H9 (cell line): Measurements from ENCODE around the gene RNF220. TPM values are rescaled to one million over a fixed set of nuclear protein-coding genes. Genes with fewer than 3 reads are reported as not detected.
A peak's percentile ranks its signal among the peaks of the same experiment; 100 is the strongest.

Source experiments
- DNase-seq: peaks from one replicate; pipeline ENCODE4 v3.0.0-alpha.2; 2017
- H2AFZ ChIP-seq: one replicate; pipeline ENCODE4 v1.6.1; 2013; ENCODE audit warnings: mild to moderate bottlenecking, low read length, control low read depth, moderate library complexity
- H2AK5ac ChIP-seq: 2 replicates; pipeline ENCODE4 v1.6.1; 2013; ENCODE audit warnings: low read length, control low read depth, mixed read lengths; ENCODE audit not compliant: insufficient read length
- H2BK120ac ChIP-seq: one replicate; pipeline ENCODE4 v1.6.1; 2013; ENCODE audit warnings: low read depth, mild to moderate bottlenecking, low read length, control low read depth, inconsistent platforms; ENCODE audit not compliant: poor library complexity, severe bottlenecking
- H2BK12ac ChIP-seq: 2 replicates; pipeline ENCODE4 v1.6.1; 2013; ENCODE audit warnings: low read length, control low read depth, mixed read lengths, low read depth; ENCODE audit not compliant: insufficient read length
- H2BK15ac ChIP-seq: 2 replicates; pipeline ENCODE4 v1.6.1; 2013; ENCODE audit warnings: low read depth, low read length, control low read depth
- H2BK20ac ChIP-seq: one replicate; pipeline ENCODE4 v1.6.1; 2013; ENCODE audit warnings: low read depth, mild to moderate bottlenecking, low read length, control low read depth, inconsistent platforms; ENCODE audit not compliant: poor library complexity, severe bottlenecking
- H2BK5ac ChIP-seq: 2 replicates; pipeline ENCODE4 v1.6.1; 2013; ENCODE audit warnings: low read length, control low read depth, mixed read lengths; ENCODE audit not compliant: insufficient read length
- H3K14ac ChIP-seq: 2 replicates; pipeline ENCODE4 v1.6.1; 2013; ENCODE audit warnings: low read length, control low read depth; ENCODE audit not compliant: insufficient read depth
- H3K18ac ChIP-seq: 2 replicates; pipeline ENCODE4 v1.6.1; 2013; ENCODE audit warnings: low read depth, mild to moderate bottlenecking, mixed read lengths, low read length, control low read depth; ENCODE audit not compliant: insufficient read length
- H3K23ac ChIP-seq: 2 replicates; pipeline ENCODE4 v1.6.1; 2013; ENCODE audit warnings: low read length, control low read depth, mixed read lengths, low read depth; ENCODE audit not compliant: insufficient read length
- H3K23me2 ChIP-seq: 2 replicates; pipeline ENCODE4 v1.6.1; 2013; ENCODE audit warnings: low read depth, mild to moderate bottlenecking, mixed read lengths, low read length, control low read depth; ENCODE audit not compliant: insufficient read length, poor library complexity, severe bottlenecking
- H3K27ac ChIP-seq: 2 replicates; pipeline ENCODE4 v1.5.1; 2013; ENCODE audit warnings: low read length, control low read depth, mixed read lengths, low read depth; ENCODE audit not compliant: insufficient read length
- H3K27me3 ChIP-seq: 2 replicates; pipeline ENCODE4 v1.6.1; 2013; ENCODE audit warnings: low read length, control low read depth, inconsistent platforms; ENCODE audit not compliant: insufficient read depth
- H3K4ac ChIP-seq: 2 replicates; pipeline ENCODE4 v1.6.1; 2013; ENCODE audit warnings: low read depth, mild to moderate bottlenecking, control low read depth, inconsistent platforms, low read length, moderate library complexity
- H3K4me1 ChIP-seq: 2 replicates; pipeline ENCODE4 v1.6.1; 2013; ENCODE audit warnings: low read length, control low read depth, inconsistent platforms; ENCODE audit not compliant: insufficient read depth
- H3K4me2 ChIP-seq: 2 replicates; pipeline ENCODE4 v1.6.1; 2013; ENCODE audit warnings: low read length, control low read depth, mixed read lengths; ENCODE audit not compliant: insufficient read length, insufficient read depth
- H3K56ac ChIP-seq: 2 replicates; pipeline ENCODE4 v1.6.1; 2013; ENCODE audit warnings: low read depth, mild to moderate bottlenecking, mixed read lengths, low read length, control low read depth; ENCODE audit not compliant: insufficient read length
- H3K79me1 ChIP-seq: 2 replicates; pipeline ENCODE4 v1.6.1; 2013; ENCODE audit warnings: low read depth, mild to moderate bottlenecking, moderate library complexity, low read length, control low read depth, inconsistent platforms; ENCODE audit not compliant: insufficient read depth, poor library complexity, severe bottlenecking
- H3K79me2 ChIP-seq: 2 replicates; pipeline ENCODE4 v1.6.1; 2013; ENCODE audit warnings: low read length, control low read depth, inconsistent platforms; ENCODE audit not compliant: insufficient read depth
- H3K9ac ChIP-seq: 2 replicates; pipeline ENCODE4 v1.6.1; 2013; ENCODE audit warnings: low read length, control low read depth, mixed read lengths; ENCODE audit not compliant: insufficient read length; ENCODE audit errors: extremely low read depth
- H3K9me3 ChIP-seq: one replicate; pipeline ENCODE4 v1.6.1; 2013; ENCODE audit warnings: low read depth, low read length, inconsistent platforms; ENCODE audit not compliant: control insufficient read depth
- H3T11ph ChIP-seq: one replicate; pipeline ENCODE4 v1.6.1; 2013; ENCODE audit warnings: mild to moderate bottlenecking, low read length, control low read depth, inconsistent platforms
- H4K20me1 ChIP-seq: one replicate; pipeline ENCODE4 v1.6.1; 2013; ENCODE audit not compliant: control insufficient read depth, insufficient read length, insufficient read depth
- H4K5ac ChIP-seq: 2 replicates; pipeline ENCODE4 v1.6.1; 2013; ENCODE audit warnings: low read depth, mild to moderate bottlenecking, mixed read lengths, low read length, control low read depth; ENCODE audit not compliant: insufficient read length
- H4K8ac ChIP-seq: replicated peaks from 2 replicates; pipeline ENCODE4 v1.6.1; 2013; ENCODE audit warnings: low read length, control low read depth, mixed read lengths, low read depth; ENCODE audit not compliant: insufficient read length
- H4K91ac ChIP-seq: 2 replicates; pipeline ENCODE4 v1.6.1; 2013; ENCODE audit warnings: low read depth, mild to moderate bottlenecking, moderate library complexity, mixed read lengths, low read length, control low read depth; ENCODE audit not compliant: insufficient read length
- H3K27ac Mint-ChIP-seq, 3 experiments: 2 replicates in 2 of 3; 3 replicates in 1 of 3; pipeline ENCODE4 v1.8.0; 2020 to 2021; ENCODE audit warnings: mixed read lengths in 3 of 3, mild to moderate bottlenecking in 1 of 3, moderate library complexity in 1 of 3
- H3K27me3 Mint-ChIP-seq: 2 replicates; pipeline ENCODE4 v1.8.0; 2021; ENCODE audit warnings: low read depth, mild to moderate bottlenecking, moderate library complexity, mixed read lengths
- H3K36me3 Mint-ChIP-seq, 3 experiments: 2 replicates in 2 of 3; 3 replicates in 1 of 3; pipeline ENCODE4 v1.8.0; 2020 to 2021; ENCODE audit warnings: low read depth in 3 of 3, mixed read lengths in 3 of 3; ENCODE audit not compliant: insufficient read depth in 1 of 3
- H3K4me1 Mint-ChIP-seq, 2 experiments: 2 replicates each; pipeline ENCODE4 v1.8.0; 2020; ENCODE audit warnings: mixed read lengths in 2 of 2
- H3K4me3 Mint-ChIP-seq, 2 experiments: 2 replicates in 1 of 2; 3 replicates in 1 of 2; pipeline ENCODE4 v1.8.0; 2020 to 2021; ENCODE audit warnings: mild to moderate bottlenecking in 2 of 2, mixed read lengths in 2 of 2, moderate library complexity in 1 of 2
- H3K9me3 Mint-ChIP-seq, 2 experiments: 2 replicates in 1 of 2; 3 replicates in 1 of 2; pipeline ENCODE4 v1.8.0; 2020; ENCODE audit warnings: mild to moderate bottlenecking in 2 of 2, mixed read lengths in 2 of 2, moderate library complexity in 1 of 2
- CTCF ChIP-seq: fragments of 200-600 bp; sonication (generic); conservative IDR thresholded peaks from 3 replicates; pipeline ENCODE4 v1.8.0; 2021; ENCODE audit warnings: antibody characterized with exemption, mild to moderate bottlenecking
- WGBS: extraction: QIAGEN DNeasy Blood & Tissue Kit; methylation state at CpG from one replicate; pipeline ENCODE4 v1.1.7; 2013; ENCODE audit warnings: missing lambda C conversion rate, low lambda C conversion rate, mixed read lengths; ENCODE audit not compliant: insufficient read length; ENCODE audit errors: extremely low coverage; 5-methylcytosine and 5-hydroxymethylcytosine counted together
- total RNA-seq: library from RNA; stranded (reverse); gene quantifications from 2 replicates; pipeline ENCODE4 v1.2.1, GENCODE V29; 2021

Gene RNF220
- total RNA-seq, 1 experiment from 2014 or later = 109 TPM

GRCh38 chr1:44576456-44577150 is 171.5 kb downstream of the RNF220 start:
- Histone ChIP-seq H4K91ac (peak overlapping the region; percentile 20), H4K20me1 (no peaks in the 10 kb centered on the region), H3K27me3 (no peaks in the 10 kb centered on the region), H3K4me1 (peaks cover 9% of the 10 kb centered on the region; the same call in 1 of the 2 replicates), H3K14ac (peak overlapping the region; percentile 18; the same call in 1 of the 2 replicates), H3K79me2 (no peaks in the 10 kb centered on the region), H3T11ph (no peak overlapping the region), H3K56ac (no peak overlapping the region), H4K8ac (no peak overlapping the region), H4K5ac (no peak overlapping the region), H3K18ac (peak overlapping the region; percentile 60), H2AK5ac (no peak overlapping the region), H3K4ac (no peak overlapping the region), H2AFZ (no peak overlapping the region), H2BK120ac (no peak overlapping the region), H2BK15ac (no peak overlapping the region), H3K23me2 (no peaks in the 10 kb centered on the region), H2BK20ac (no peak overlapping the region), H3K27ac (no peak overlapping the region), H3K4me2 (no peak overlapping the region), H2BK5ac (no peak overlapping the region), H2BK12ac (no peak overlapping the region), H3K79me1 (no peaks in the 10 kb centered on the region), H3K23ac (no peak overlapping the region), H3K9me3 (no peaks in the 10 kb centered on the region), H3K9ac (no peak overlapping the region)
- no peak for DNase-seq
- TF ChIP-seq CTCF = no peak
- no peaks in the 10 kb centered on the region for H3K9me3 Mint-ChIP-seq
- peaks cover 31% of the 10 kb centered on the region for H3K27me3 Mint-ChIP-seq
- no CpG with 5 or more reads among the region's 5 CpGs for WGBS
- H3K27ac Mint-ChIP-seq = peak overlapping the region in 2 of 3 experiments; percentile 90 to 97; a peak in 4 of 7 replicates
- H3K4me1 Mint-ChIP-seq = peaks cover 26 to 30% of the 10 kb centered on the region in 2 experiments
- H3K36me3 Mint-ChIP-seq = no peaks in the 10 kb centered on the region; a peak in 2 of 7 replicates
- H3K4me3 Mint-ChIP-seq = no peak overlapping the region
